Smooth muscle cell (in vitro differentiated cells): ENCODE data around the gene DGKE. TPM values are rescaled to one million over a fixed set of nuclear protein-coding genes. Genes with fewer than 3 reads are reported as not detected.

Experiments used
- DNase-seq: peaks from one replicate; lab custom pipeline; 2025; ENCODE audit not compliant: unreplicated experiment; lab: John Stamatoyannopoulos, UW
- H2AFZ ChIP-seq: fragments of 200-600 bp; sonication (generic); 2 replicates; pipeline ENCODE4 v1.6.0; 2016; ENCODE audit warnings: antibody characterized with exemption, low read depth, mild to moderate bottlenecking
- H3F3A ChIP-seq: fragments of 200-600 bp; sonication (generic); 2 replicates; pipeline ENCODE4 v1.6.0; 2017; ENCODE audit warnings: antibody characterized with exemption, low read depth
- H3K27ac ChIP-seq: fragments of 200-600 bp; sonication (generic); 2 replicates; pipeline ENCODE4 v1.5.1; 2016; ENCODE audit warnings: low read depth, mild to moderate bottlenecking
- H3K27me3 ChIP-seq: fragments of 200-600 bp; sonication (generic); 2 replicates; pipeline ENCODE4 v1.6.1; 2016; ENCODE audit warnings: low read depth, mild to moderate bottlenecking
- H3K36me3 ChIP-seq: fragments of 200-600 bp; sonication (generic); 2 replicates; pipeline ENCODE4 v1.5.1; 2016; ENCODE audit warnings: low read depth
- H3K4me1 ChIP-seq: fragments of 200-600 bp; sonication (generic); 2 replicates; pipeline ENCODE4 v1.5.1; 2016; ENCODE audit warnings: low read depth
- H3K4me2 ChIP-seq: fragments of 200-600 bp; sonication (generic); 2 replicates; pipeline ENCODE4 v1.6.0; 2016; ENCODE audit warnings: mild to moderate bottlenecking
- H3K4me3 ChIP-seq: fragments of 200-600 bp; sonication (generic); 2 replicates; pipeline ENCODE4 v1.5.1; 2016; ENCODE audit warnings: mild to moderate bottlenecking
- H3K79me2 ChIP-seq: fragments of 200-600 bp; sonication (generic); 2 replicates; pipeline ENCODE4 v1.6.0; 2016; ENCODE audit warnings: low read depth, mild to moderate bottlenecking
- H3K9ac ChIP-seq: fragments of 200-600 bp; sonication (generic); 2 replicates; pipeline ENCODE4 v1.6.0; 2016; ENCODE audit warnings: low read depth
- H3K9me3 ChIP-seq: fragments of 200-600 bp; sonication (generic); replicated peaks from 2 replicates; pipeline ENCODE4 v1.5.1; 2016; ENCODE audit warnings: low read depth
- H4K20me1 ChIP-seq: fragments of 200-600 bp; sonication (generic); 2 replicates; pipeline ENCODE4 v1.6.0; 2016; ENCODE audit warnings: low read depth
- CTCF ChIP-seq: fragments of 200-600 bp; sonication (generic); IDR thresholded peaks from 2 replicates; pipeline ENCODE4 v1.5.1; 2017; ENCODE audit warnings: borderline replicate concordance, mild to moderate bottlenecking, antibody characterized with exemption; ENCODE audit not compliant: insufficient read depth, poor library complexity, severe bottlenecking
- WGBS: methylation state at CpG from one replicate; pipeline ENCODE4 v1.1.7; 2016; ENCODE audit warnings: low lambda C conversion rate; 5-methylcytosine and 5-hydroxymethylcytosine counted together
- polyA plus RNA-seq: library from polyadenylated mRNA; unstranded; fragments of >200 nt; fragmentation: Nextera tagmentation; extraction: Ambion mirVana; gene quantifications from 2 replicates; pipeline ENCODE4 v1.2.1, GENCODE V29; 2016
- total RNA-seq: library from RNA; depleted of rRNA; stranded (reverse); fragments of >200 nt; gene quantifications from 2 replicates; pipeline ENCODE4 v1.2.3, GENCODE V29; 2014

The DGKE gene
- total and polyA plus RNA-seq, 2 experiments from 2014 or later = 1.2 to 5.9 TPM

- no peak overlapping the region for H3K9ac ChIP-seq
- no peaks in the 10 kb centered on the region for H3K27me3 ChIP-seq
- no peaks in the 10 kb centered on the region for H3F3A ChIP-seq
- no peaks in the 10 kb centered on the region for H4K20me1 ChIP-seq
- H3K79me2 ChIP-seq = no peaks in the 10 kb centered on the region
- no peaks in the 10 kb centered on the region for H3K36me3 ChIP-seq
- H3K4me3 ChIP-seq = no peak overlapping the region
- no peak for DNase-seq
- no peak for TF ChIP-seq CTCF
- peak overlapping the region; percentile 31 for H3K4me2 ChIP-seq
- H2AFZ ChIP-seq = no peak overlapping the region
- no peak overlapping the region for H3K27ac ChIP-seq
- WGBS = 46% methylated on average over 7 of the region's 7 CpGs
- no peaks in the 10 kb centered on the region for H3K9me3 ChIP-seq
- no peaks in the 10 kb centered on the region for H3K4me1 ChIP-seq
Measured at GRCh38 chr17:56786989-56787482, 46.9 kb upstream of the DGKE start.

- Histone ChIP-seq H3K4me3 (no peak overlapping the region), H2AFZ (no peak overlapping the region), H3K4me1 (no peaks in the 10 kb centered on the region), H3K27ac (no peak overlapping the region), H4K20me1 (no peaks in the 10 kb centered on the region), H3K36me3 (no peaks in the 10 kb centered on the region), H3F3A (no peaks in the 10 kb centered on the region), H3K9me3 (no peaks in the 10 kb centered on the region), H3K27me3 (no peaks in the 10 kb centered on the region), H3K4me2 (no peak overlapping the region), H3K9ac (no peak overlapping the region), H3K79me2 (no peaks in the 10 kb centered on the region)
- TF ChIP-seq CTCF = no peak
- no peak for DNase-seq
- WGBS = 90% methylated on average over 1 of the region's 1 CpG
Measured at GRCh38 chr17:56792267-56792666, 41.7 kb upstream of the DGKE start.

GRCh38 chr17:56793531-56793930 is 40.4 kb upstream of the DGKE start:
- Histone ChIP-seq H3K4me1 (no peaks in the 10 kb centered on the region), H3K36me3 (no peaks in the 10 kb centered on the region), H2AFZ (no peak overlapping the region), H3K27me3 (no peaks in the 10 kb centered on the region), H3K9ac (no peak overlapping the region), H3K9me3 (no peaks in the 10 kb centered on the region), H3K27ac (no peak overlapping the region), H3K4me3 (no peak overlapping the region), H4K20me1 (no peaks in the 10 kb centered on the region), H3F3A (no peaks in the 10 kb centered on the region), H3K4me2 (no peak overlapping the region), H3K79me2 (no peaks in the 10 kb centered on the region)
- DNase-seq = no peak
- TF ChIP-seq CTCF = no peak

- Histone ChIP-seq H3K9me3 (no peaks in the 10 kb centered on the region), H2AFZ (no peak overlapping the region), H3K4me2 (no peak overlapping the region), H3K9ac (no peak overlapping the region), H3K27me3 (no peaks in the 10 kb centered on the region), H3K36me3 (no peaks in the 10 kb centered on the region), H3F3A (no peaks in the 10 kb centered on the region), H3K79me2 (no peaks in the 10 kb centered on the region), H3K4me3 (no peak overlapping the region), H3K4me1 (no peaks in the 10 kb centered on the region), H4K20me1 (no peaks in the 10 kb centered on the region), H3K27ac (no peak overlapping the region)
- TF ChIP-seq CTCF = no peak
- WGBS = 51% methylated on average over 3 of the region's 3 CpGs
- no peak for DNase-seq
Measured at GRCh38 chr17:56793957-56794356, 40.0 kb upstream of the DGKE start.
